T-helper 2 cell (primary cell): Measurements from ENCODE around the gene EDA.
A peak's percentile ranks its signal among the peaks of the same experiment; 100 is the strongest.

Source experiments
- DNase-seq, 5 experiments: peaks; one replicate each; pipeline versions ENCODE4 v3.0.0 to v3.0.0-alpha.2; 2012 to 2022

Gene EDA

DNA sequence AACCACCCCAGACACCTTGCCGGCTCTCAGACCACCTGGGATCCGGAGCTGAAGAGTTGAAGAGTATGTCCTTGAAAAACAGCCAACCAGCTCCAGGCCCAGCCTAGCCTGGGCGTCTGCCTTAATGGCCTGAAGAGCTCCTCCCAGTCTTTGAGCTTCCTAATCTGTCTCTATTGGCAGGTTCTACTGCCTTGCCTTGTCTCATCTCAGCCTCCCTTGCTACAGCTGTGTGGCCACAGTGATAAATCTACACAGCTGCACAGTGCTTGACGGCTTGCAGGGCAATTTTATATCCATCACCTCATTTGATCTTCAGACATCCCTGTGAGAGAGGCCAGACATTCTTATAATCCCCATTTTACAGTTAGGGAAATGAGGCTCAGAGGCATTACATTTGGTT lies 413.9 kb downstream of the EDA start:
- no peak for DNase-seq

DNA sequence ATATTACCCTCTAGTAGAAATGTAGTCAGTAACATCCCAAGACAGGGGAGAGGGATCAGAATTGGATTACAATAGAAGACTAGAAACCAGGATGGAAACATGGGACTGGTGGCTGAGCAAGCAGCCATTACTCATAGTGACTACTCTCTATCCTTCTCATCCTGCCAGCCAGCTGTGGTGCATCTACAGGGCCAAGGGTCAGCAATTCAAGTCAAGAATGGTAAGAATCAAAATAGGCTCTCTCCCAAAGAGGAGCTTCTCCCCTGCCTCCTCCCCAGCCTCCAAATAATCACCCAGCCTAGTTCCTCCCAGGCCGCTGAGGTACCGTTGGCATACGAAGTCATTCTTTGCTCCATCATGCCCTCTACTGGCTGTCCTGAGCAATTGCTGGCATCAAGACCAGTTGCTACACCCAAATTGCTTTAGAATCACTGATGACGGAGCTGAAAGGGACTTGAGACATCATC lies 414.4 kb downstream of the EDA start:
- DNase-seq: peak in 2 of 5 experiments; percentile 16 to 56

DNA sequence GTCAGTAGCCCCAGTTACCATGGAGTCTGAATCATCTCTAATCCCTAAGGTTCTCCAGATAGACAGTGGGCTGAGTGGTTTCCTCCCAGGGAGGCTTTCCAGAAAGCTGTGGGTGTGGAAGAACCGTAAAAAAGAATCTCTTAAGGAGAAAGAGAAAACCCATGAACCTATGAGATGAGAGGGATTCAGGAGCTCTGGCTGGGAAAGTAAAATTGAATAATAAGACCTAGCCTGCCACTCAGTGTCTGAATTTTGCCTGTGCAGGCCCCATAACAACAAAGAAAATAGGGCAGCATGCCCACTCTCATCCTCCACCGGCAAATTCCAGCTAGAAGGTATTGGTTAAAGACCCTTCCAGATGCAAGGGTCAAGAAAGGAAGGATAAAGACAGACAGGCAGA lies 416.9 kb downstream of the EDA start:
- no peak for DNase-seq

DNA sequence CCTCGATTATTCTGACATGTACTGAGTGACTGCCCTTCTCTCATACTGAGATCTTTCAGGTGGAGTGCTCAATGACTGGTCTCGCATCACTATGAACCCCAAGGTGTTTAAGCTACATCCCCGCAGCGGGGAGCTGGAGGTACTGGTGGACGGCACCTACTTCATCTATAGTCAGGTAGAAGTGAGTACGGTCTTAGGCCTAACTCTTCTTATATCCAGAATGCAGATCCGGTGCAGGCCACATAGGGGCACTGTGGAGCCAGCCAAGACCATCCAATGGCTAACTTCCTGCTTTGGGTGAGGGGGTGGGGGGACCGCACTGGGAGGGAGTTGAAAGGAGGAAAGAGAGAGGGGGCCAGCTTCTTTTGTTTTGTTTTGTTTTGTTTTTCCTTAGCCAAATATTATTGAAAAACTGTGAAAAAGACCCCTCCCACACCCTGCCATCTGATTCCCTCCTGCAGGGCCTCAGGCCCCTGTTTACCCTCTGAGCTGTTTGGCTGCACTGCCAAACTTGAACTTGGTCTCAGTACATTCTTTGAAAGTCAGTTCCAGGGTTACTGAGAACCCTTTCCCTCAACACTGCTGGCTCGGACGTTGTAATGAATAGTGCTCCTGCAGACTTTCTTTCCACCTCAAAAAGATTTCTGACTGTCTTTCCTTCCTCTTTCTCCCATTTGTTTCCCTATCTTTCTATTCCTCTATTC lies 417.6 kb downstream of the EDA start:
- DNase-seq: peak in 1 of 5 experiments; percentile 30

DNA sequence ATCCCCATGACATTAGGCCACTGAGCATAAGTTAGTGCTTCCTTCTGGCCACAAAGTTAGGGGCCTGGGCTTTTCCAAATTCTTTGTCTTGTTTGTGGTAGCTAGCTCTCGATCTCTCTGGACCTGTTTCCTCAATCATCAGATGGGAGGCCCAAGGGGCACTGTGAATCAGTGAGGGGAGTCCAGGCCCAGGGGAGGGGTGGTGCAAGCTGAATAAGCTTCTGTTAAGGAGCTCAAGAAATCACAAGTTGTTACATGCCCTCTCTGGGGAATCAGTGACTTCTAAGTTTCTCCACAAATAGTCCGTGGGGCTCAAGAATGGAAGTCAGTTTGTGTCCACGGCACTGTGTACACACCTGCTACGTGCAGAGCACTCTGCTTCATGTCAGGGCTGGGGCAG lies 418.7 kb downstream of the EDA start:
- DNase-seq: no peak

DNA sequence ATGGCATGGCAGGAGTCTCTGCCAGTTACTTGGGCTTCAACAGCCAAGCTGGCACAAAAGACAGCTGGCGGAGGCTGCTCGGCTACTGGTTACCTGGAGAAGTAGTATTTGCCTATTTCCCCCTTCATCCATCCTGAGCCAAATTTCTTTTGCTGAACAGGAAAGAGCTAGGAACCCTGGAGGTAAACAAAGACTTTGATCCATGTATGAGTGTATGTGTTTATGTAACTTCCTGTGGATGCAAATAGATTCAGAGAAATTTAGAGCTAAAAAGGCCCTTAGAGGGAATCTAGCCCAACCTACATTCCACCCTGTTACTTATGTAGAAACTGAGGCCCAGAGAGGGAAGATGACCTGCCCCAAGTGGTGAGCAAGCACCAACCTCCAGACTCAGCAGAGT lies 422.6 kb downstream of the EDA start:
- DNase-seq: no peak

DNA sequence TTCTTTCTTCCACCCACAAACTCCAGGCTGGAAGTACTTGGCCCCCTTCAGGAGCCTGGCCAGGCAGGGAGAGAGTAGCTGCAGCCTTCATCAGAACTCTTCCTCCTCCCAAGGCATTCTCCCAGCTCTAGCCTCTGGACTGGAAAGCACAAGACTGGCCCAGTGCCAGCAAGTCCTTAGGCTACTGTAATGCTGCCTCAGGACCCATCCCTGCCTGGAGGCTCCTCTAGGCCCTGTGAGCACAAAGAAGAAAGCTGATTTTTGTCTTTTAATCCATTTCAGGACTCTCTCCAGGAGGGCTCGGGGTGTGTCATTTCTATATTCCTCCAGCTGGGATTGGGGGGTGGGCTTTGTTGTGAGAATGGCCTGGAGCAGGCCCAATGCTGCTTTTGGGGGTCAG lies 423.0 kb downstream of the EDA start:
- no peak for DNase-seq

DNA sequence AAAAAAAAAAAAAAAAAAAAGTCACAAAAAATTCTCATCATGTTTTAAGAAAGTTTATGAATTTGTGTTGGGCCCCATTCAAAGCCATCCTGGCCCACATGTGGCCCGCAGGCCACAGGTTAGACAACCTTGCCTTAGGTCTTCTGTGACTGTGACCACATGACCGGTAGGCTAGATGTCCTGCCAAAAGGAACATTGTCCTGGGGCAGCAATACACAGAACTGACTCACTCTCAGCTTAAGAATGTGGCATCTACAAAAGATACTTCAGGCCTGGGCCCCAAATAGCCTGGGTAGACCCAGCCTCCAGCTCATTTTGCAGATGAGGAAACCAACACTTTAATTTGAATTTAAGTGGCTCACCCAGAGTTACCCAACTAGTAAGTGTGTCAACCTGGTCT lies 423.8 kb downstream of the EDA start:
- no peak for DNase-seq

DNA sequence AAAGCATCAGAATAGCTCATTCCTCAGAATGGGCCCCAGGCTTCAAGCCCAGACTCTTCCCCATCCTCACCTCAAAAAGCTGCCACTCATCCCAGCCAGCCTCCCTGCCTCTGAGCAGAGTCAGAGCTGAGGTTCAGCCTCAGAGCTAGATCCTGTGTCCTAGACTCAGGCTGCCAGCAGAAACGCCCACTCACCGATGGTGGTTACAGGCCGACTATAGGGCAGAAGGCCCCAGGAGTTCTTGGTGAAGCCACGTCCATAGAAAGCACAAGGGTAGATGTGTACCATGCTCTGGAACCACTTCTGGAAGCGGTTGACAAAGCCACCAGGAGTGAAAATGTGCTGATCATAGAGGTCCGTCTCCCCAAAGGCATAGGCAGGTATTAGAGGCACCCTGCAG lies 426.1 kb downstream of the EDA start:
- DNase-seq: no peak

DNA sequence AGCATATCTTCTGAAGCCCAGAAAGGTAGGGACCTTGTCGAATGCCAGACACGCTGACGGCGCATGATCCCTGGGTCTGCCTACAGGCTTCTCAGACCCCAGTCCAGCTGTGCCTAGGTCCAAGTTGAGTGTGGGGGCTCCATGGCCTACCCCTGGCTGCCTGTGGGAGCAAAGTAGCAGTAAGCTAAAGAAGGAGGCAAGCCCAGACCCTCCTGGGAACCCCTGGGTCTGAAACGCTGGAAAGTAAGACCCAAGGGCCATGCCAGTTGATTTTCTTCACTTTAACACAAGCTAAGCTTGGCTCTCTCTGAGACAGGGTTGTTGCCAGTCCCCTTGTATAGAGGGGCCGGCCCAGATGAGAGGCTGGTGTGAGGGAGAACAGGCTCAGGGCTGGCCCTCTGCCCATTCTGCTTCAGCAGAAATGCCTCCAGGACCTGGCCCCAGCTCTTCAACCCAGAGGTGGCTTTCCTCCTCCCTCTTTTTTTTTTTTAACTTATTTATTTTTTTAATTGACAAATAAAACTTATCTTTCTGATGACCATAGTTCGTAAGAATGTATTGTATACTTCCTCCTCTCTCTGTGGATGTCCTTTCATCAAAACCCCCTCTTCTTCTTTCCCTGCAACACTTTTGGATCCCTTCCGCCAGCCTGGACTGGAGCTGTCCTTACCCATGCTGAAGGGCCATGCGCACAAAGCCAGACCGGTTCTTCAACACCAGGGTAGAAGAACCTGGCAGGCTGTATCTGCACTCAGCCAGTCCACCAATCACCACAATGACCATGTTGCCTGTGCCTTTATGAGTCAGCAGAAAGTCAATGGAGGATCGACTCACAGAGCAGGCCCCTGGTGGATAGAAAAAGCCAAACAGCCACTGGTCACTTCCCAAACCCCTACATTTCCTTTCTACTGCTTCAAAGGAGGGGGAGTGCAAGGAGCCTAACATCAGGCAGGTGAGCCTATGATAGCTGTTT lies 426.8 kb downstream of the EDA start:
- no peak for DNase-seq

DNA sequence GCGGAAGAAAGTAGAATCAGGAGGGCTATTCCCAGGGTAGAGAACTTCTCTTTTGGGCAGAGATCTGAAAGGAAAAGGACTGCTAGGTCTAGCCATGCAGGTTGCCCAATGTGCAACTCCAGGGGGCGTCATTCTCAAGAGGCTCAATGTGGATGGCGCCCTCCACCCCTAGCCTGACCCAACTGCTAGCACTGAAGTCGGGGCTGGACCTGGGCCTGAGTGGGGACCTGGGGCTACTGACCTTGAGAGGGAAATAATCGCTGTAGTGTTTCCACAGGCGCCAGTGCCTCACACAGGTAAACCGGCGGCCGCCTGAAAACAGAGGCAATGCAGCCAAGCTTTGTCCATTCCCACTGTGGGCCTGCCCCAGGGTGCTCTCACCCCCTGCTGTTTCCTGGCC lies 427.8 kb downstream of the EDA start:
- DNase-seq: no peak

DNA sequence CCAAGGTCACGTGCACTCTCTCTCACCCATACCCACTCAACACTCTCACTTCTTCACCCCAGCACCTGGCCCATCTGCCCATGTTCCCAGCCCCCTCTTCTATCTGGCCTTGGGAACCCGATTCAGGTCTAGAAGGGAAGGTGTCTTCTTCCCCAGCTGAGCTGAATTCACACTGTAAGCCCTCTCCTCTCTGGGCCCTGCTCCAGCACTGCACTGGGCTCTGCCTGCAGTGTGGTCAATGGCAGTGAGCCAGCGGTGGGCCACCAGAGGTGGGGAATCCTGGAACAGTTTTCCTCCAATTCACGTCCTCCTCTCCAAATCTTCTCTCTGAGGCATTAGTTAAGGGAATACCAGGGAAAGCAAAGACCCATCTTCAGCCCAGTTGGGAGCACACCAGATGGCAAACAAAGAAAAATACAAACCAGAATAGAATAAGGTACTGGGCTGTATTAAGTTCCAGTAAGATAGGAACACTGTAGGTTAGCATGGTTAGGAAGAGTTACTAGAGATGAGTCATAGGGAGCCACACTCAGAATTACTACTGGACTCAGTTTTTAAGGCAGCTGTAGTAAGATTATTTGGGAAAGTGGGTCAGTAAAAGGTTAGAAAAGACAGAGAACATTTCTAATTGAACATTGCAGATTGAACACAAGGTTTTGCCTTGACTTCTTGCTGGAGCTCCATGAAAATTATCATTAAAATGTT lies 428.8 kb downstream of the EDA start:
- DNase-seq: no peak

DNA sequence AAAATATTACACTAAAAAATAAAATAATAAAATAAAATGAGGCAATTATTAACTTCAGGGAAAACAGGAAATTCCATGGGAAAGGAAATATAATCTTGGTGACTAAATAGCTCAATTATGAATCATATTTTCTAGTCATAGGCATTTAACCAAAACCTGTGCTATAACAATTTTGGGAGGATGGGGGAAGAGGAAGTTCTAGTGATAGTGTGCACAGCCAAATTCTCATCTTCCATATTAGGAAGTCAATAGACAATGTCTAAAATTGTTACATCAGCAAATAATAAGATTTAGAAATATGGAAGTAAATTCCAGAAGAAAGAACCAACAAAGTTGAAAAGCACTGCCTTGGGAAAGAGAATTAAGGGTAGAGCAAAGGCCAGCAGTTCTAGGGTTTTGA lies 431.1 kb downstream of the EDA start:
- DNase-seq: no peak

DNA sequence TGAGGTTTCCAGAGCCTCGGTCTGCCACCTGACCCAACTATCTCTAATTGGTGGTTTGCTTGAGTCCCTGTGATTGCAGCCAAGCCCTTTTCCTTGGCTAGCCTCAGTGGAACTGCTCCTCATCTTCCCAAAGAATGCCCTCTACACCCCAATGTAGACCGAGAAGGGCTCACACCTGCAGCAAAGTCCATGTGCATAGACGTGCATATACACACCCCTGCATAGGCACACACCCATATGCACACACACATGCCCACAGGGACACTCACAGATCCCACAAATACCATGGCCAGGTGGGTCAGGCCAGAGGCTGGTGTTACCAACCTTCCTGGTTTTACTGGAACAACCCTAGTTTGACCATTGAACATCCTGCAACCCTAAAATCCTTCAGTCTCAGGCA lies 433.5 kb downstream of the EDA start:
- DNase-seq: no peak

DNA sequence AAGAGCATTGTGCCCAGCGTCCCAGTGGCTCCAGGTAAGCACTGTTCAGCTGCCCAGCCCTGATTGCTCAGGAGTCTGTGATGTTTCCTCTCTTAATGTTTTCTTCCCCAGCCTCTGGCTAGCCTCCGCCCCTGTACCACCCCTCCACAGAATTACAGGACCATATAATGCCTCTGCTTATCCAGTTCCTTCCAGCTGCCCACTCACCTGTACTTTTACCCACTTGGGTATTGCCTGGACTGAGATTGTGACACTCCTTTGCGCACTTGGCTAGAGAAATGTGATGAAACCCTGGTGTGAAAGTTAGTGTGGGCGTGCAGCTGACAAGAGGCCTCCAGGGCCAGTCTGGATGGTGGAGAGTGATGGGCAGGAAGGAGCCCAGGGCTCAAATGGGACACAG lies 434.0 kb downstream of the EDA start, which contains the start of gene AWAT2:
TSS of gene AWAT2 (minus strand) at position 14 of the 400 bp plus-strand sequence. CDS start at position 8, 6 bp downstream.
- no peak for DNase-seq

DNA sequence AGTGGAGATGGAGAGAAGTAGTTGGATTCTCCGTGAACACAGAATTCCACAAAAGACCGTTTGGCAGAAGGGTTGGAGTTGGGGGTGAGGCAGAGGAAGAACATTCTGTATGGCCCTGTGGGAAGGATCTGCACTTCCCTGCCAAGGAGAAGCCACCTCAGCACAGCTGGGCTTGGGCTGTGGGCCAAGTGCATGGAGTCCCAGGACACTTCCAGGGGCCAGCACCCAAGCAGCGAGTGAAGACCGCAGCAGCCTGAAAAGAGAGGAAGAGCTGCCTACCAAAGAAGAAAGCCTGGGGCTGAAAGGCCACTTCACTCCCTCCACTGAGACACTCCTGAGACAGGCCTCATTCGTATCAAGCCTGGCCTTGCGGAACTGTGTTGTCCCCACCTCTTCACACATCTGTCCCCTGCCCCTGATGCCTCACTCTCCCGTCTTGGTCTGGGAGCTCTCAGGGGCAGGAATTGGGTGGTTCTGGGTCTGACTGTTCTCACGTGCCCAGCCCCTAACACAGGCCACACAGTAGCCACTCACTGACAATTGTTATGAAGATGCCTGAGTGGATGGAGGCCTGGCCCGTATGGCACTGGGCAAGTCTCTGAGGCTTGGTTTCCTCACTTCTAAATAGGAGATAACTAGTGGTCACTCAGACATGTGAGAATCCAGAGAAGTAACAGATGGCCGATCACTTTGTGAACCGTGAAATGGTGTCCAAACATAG lies 437.1 kb downstream of the EDA start:
- DNase-seq: no peak

DNA sequence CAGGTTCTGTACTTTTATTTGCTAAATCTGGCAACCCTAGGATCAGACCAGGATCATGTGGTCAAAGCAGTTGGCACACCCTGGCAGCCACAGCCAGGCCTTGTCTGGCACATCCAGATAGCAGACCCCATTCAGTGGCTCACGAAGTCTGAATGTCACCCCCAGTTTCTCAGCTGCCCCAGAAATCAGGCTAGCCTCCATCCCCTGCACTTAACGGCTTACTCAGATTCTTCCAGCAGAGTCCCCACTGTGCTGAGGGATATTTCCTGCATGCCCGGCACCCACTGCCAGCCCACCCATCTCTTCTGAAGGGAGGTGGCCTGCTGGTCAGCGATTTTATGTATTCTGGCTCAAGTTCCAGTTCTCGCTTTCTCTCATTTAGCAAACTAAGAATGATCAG lies 438.5 kb downstream of the EDA start:
- DNase-seq: no peak

DNA sequence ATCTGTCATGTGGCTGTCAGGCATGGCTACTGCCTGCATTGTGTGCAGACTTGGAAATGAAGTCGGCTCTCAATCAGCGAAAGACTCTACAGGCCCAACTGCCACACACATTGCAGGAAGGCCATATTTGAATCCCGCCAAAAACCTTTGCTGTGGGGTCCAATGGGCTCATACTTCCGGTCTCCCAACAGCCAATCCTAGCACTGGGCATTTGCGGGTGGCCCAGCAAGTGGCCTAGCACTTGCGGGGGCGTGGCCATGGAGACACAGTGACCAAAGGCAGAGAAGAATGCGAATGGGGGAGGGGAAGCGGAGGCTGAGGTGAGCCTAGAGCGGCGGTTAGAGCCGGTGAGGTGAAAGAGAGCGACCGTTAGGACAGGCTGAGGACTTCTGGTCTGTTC lies 446.2 kb downstream of the EDA start, which contains the start of gene OTUD6A:
TSS of gene OTUD6A (plus strand) at position 382 of the 400 bp plus-strand sequence. CDS start 68 bp downstream, outside the sequence.
- no peak for DNase-seq

DNA sequence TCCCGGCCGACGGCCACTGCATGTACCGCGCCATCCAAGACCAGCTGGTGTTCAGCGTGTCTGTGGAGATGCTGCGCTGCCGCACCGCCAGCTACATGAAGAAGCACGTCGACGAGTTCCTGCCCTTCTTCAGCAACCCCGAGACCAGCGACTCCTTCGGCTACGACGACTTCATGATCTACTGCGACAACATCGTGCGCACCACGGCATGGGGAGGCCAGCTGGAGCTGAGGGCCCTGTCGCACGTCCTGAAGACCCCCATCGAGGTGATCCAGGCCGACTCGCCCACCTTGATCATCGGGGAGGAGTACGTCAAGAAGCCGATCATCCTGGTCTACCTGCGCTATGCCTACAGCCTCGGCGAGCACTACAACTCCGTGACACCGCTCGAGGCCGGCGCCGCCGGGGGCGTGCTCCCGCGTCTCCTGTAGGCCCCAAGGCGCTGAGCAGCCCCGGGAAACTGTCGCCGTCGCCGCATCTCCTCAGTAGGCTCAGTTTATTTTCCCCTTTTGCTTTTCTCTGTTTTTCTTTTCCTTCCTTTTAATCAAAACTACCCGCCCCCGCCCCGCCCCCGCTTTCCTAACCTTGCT lies 447.1 kb downstream of the EDA start:
- no peak for DNase-seq

DNA sequence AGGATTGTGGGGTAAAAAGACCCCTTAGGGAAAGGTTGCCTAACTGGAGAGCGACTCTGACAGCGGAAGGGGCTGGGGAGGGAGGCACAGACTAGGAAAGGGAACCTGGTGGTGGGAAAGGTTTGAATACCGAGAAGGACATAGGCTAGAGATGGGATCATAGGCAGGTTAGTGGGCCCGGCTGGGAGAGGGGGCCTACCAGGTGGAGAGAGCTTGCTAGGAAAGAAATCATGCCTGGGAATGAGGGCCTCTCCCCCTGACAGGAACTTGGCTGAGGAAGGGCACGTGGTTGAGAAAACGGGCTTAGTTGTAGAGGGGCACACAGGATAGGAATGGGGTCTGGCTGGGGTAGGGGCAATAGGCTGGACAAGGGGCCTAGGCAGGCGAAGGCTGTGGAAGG lies 450.7 kb downstream of the EDA start:
- DNase-seq: no peak

DNA sequence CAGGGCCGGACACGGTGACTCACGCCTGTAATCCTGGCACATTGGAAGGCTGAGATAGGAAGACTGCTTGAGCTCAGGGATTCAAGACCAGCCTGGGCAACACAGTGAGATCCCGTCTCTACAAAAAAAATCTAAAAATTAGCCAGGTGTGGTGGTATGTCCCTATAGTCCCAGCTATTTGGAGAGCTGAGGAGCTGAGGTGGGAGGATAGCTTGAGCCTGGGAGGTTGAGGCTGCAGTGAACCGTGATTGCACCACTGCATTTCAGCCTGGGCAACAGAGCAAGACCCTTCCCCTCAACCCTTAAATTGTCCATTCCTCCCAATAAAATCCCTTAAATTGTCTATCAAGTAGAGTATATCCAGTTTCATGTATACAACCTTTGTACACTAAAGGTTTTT lies 463.4 kb downstream of the EDA start:
- no peak for DNase-seq

DNA sequence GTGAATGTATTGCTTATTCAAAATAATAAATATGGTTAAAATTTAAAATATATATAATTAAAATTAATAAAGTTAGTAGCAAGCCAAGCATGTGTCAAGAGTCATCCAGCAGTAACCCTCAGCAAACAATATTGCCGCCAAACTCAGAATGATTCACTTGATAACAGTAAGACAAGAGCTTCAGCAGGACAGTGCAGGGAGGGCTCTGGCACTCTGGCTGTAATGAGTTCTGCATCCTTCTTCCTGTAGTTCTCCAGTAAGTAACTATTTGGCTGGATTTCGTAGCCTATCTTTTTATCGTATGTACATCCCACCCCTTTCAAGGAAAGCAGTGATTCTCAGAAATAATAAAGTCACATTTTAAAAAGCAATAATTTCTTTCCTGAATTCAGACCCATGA lies 464.0 kb downstream of the EDA start:
- no peak for DNase-seq
